ENCODE measurements around the gene SMTNL2.

DNA sequence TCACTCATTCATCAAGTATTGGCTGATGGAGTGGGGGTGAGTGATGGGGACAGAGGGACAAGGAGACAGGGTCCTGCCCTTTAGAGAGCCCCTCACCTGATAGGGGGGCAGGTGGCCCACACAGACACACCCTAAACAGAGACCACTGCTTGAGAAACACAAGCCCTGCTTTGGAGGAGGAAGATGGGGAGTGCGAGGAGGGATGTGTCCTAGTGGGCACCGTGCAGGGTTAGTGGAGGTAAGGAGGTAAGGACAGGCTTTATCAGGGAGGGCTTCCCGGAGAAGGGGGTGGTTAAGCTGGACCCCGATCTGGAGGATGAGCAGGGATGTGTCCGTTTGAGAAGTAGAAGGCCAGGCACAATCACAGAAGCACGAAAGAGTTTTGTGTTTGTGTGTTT is 8.2 kb upstream of the SMTNL2 start:
- TF ChIP-seq, protein P1, sequence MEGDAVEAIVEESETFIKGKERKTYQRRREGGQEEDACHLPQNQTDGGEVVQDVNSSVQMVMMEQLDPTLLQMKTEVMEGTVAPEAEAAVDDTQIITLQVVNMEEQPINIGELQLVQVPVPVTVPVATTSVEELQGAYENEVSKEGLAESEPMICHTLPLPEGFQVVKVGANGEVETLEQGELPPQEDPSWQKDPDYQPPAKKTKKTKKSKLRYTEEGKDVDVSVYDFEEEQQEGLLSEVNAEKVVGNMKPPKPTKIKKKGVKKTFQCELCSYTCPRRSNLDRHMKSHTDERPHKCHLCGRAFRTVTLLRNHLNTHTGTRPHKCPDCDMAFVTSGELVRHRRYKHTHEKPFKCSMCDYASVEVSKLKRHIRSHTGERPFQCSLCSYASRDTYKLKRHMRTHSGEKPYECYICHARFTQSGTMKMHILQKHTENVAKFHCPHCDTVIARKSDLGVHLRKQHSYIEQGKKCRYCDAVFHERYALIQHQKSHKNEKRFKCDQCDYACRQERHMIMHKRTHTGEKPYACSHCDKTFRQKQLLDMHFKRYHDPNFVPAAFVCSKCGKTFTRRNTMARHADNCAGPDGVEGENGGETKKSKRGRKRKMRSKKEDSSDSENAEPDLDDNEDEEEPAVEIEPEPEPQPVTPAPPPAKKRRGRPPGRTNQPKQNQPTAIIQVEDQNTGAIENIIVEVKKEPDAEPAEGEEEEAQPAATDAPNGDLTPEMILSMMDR (IDR thresholded peaks at IDR 0.05; ENCODE audit: low read depth, low read length, poor library complexity, severe bottlenecking) = no peak
- no peak for TF ChIP-seq EZH2phosphoT487 (IDR thresholded peaks at IDR 0.05; ENCODE audit: borderline replicate concordance, low read length)

Measured in DOHH2 (cell line).